Mucosa of rectum (tissue), 2 donors: ENCODE measurements around the gene MYO3B.

Experiments
- H3K27ac ChIP-seq, 2 donors: one replicate each; pipeline ENCODE4 v1.7.0; 2013; ENCODE audit warnings: inconsistent platforms in 2 of 2, low read depth in 2 of 2, low read length in 2 of 2
- H3K27me3 ChIP-seq, 2 donors: one replicate each; pipeline ENCODE4 v1.7.0; 2013; ENCODE audit warnings: low read length in 2 of 2; ENCODE audit not compliant: control insufficient read depth in 2 of 2, insufficient read depth in 2 of 2
- H3K36me3 ChIP-seq, 2 donors: one replicate each; pipeline ENCODE4 v1.7.0; 2013; ENCODE audit warnings: low read length in 2 of 2; ENCODE audit not compliant: control insufficient read depth in 2 of 2, insufficient read depth in 2 of 2
- H3K4me1 ChIP-seq, 2 donors: one replicate each; pipeline ENCODE4 v1.7.0; 2013; ENCODE audit warnings: low read length in 2 of 2, mild to moderate bottlenecking in 1 of 2; ENCODE audit not compliant: control insufficient read depth in 2 of 2, insufficient read depth in 2 of 2
- H3K4me3 ChIP-seq, 2 donors: one replicate each; pipeline ENCODE4 v1.7.0; 2013; ENCODE audit warnings: low read length in 2 of 2
- H3K9ac ChIP-seq, 2 donors: one replicate each; pipeline ENCODE4 v1.7.0; 2013; ENCODE audit warnings: low read length in 2 of 2, low read depth in 1 of 2, mild to moderate bottlenecking in 1 of 2
- H3K9me3 ChIP-seq, 2 donors: one replicate each; pipeline ENCODE4 v1.7.0; 2013; ENCODE audit warnings: low read length in 2 of 2; ENCODE audit not compliant: control insufficient read depth in 2 of 2
- donor health status: healthy.
- donor health status: Normal muscosa, but diverticular disease.

The MYO3B gene, protein sequence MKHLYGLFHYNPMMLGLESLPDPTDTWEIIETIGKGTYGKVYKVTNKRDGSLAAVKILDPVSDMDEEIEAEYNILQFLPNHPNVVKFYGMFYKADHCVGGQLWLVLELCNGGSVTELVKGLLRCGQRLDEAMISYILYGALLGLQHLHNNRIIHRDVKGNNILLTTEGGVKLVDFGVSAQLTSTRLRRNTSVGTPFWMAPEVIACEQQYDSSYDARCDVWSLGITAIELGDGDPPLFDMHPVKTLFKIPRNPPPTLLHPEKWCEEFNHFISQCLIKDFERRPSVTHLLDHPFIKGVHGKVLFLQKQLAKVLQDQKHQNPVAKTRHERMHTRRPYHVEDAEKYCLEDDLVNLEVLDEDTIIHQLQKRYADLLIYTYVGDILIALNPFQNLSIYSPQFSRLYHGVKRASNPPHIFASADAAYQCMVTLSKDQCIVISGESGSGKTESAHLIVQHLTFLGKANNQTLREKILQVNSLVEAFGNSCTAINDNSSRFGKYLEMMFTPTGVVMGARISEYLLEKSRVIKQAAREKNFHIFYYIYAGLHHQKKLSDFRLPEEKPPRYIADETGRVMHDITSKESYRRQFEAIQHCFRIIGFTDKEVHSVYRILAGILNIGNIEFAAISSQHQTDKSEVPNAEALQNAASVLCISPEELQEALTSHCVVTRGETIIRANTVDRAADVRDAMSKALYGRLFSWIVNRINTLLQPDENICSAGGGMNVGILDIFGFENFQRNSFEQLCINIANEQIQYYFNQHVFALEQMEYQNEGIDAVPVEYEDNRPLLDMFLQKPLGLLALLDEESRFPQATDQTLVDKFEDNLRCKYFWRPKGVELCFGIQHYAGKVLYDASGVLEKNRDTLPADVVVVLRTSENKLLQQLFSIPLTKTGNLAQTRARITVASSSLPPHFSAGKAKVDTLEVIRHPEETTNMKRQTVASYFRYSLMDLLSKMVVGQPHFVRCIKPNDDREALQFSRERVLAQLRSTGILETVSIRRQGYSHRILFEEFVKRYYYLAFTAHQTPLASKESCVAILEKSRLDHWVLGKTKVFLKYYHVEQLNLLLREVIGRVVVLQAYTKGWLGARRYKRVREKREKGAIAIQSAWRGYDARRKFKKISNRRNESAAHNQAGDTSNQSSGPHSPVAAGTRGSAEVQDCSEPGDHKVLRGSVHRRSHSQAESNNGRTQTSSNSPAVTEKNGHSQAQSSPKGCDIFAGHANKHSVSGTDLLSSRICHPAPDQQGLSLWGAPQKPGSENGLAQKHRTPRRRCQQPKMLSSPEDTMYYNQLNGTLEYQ (N-terminal part only)

DNA sequence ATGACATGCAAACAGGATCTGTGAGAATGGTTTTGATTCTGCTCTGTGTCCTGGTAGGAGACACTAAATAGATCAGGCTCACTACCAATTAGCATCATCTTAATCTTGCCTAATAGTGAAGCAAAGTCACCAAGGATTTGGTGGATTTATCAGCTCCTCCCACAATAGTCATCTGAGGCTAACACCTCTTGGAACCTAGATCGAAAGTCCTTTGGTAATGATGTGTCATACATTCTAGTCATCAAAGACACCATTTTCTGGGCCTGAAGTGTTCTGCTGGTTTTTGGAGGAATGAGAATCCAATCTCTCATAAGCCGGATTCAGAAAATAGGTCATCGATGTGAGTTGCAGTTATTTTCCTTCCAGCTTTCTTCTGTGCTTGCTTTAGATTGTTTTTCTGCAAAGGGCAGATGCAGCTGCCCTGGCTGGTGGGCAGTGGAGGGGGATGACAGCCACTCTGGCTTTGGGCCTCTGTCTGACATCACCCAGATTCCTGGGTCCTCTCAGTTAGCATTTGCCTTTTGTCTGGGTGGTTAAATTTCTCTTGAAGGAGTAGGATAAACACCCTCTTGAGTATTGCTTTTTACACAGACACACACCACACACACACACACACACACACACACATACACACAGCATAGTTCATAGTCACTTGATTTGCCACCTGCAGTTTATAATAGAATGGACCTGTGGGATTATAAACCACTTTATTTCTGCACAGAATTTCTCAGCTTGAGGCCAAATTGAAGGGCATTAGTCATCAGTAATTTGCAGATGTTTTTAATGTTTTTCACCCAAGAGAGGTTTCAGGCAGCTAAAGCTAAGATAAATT lies at the start of gene MYO3B:
TSS of gene MYO3B (plus strand) at position 198 of the 832 bp plus-strand sequence. CDS start at position 339, 141 bp downstream.
- H3K4me1 ChIP-seq, result no peaks in the 10 kb centered on the region
- H3K27me3 ChIP-seq, result no peaks in the 10 kb centered on the region
- H3K4me3 ChIP-seq, result no peak within 1 kb of the TSS
- no peak within 1 kb of the TSS for H3K9ac ChIP-seq
- no peaks in the 10 kb centered on the region for H3K36me3 ChIP-seq
- H3K27ac ChIP-seq, result no peak within 1 kb of the TSS
- no peaks in the 10 kb centered on the region for H3K9me3 ChIP-seq

DNA sequence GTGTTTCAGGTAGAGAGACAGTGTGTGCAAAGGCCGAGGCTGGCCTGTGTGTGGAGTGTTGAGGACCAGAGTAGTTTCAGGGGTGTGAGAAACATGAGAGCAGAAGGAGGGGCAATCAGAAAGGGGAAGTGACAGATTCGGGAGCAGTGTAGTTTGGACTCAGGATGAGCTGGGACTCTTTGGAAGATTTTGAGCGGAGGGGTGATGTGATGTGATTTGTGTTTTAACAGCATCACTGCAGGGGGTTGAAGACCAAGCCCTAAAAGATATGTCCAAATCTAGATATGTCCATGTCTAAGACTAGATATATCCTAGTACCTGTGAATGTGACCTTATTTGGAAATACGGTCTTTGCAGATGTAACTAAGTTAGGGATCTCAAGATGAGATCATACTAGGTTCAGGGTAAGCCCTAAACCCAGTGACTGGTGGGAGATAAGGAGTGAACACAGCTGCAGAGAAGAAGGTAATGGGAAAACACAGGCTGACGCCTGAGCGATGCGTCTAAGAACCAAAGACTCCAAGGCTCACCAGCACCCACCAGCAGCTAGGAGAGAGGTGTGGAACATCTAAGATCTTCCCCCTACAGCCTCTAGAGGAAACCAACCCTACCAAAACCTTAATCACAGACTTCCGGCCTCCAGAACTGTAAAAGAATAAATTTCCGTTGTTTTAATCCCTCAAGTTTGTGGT lies 38.5 kb upstream of the MYO3B start:
- no peak overlapping the region for H3K27ac ChIP-seq
- H3K9ac ChIP-seq, result no peak overlapping the region
- no peaks in the 10 kb centered on the region for H3K36me3 ChIP-seq
- no peaks in the 10 kb centered on the region for H3K27me3 ChIP-seq
- H3K9me3 ChIP-seq, result no peaks in the 10 kb centered on the region
- H3K4me3 ChIP-seq, result no peak overlapping the region
- no peaks in the 10 kb centered on the region for H3K4me1 ChIP-seq

DNA sequence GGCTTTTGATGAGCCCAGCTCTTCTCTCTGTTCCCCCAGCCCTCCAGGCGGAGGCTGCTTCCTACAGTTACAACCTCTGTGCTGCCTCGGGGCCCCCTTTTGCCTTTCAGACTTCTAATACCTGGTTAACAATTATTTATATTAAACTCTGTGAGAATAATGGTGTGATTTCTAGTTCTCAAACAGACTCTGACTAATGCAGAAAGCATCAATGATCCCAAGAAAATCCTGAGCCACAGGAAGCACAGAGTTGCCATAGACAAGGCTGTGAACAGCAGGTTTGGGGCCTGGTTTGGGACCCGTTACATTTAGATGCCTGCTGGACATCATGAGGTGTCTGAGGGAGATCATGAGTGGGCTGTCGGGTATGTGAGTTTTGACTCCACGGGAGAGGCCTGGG lies 37.4 kb upstream of the MYO3B start:
- Histone ChIP-seq H3K9me3 (no peaks in the 10 kb centered on the region), H3K27me3 (no peaks in the 10 kb centered on the region), H3K9ac (no peak overlapping the region), H3K27ac (no peak overlapping the region), H3K4me1 (no peaks in the 10 kb centered on the region), H3K36me3 (no peaks in the 10 kb centered on the region), H3K4me3 (no peak overlapping the region)

DNA sequence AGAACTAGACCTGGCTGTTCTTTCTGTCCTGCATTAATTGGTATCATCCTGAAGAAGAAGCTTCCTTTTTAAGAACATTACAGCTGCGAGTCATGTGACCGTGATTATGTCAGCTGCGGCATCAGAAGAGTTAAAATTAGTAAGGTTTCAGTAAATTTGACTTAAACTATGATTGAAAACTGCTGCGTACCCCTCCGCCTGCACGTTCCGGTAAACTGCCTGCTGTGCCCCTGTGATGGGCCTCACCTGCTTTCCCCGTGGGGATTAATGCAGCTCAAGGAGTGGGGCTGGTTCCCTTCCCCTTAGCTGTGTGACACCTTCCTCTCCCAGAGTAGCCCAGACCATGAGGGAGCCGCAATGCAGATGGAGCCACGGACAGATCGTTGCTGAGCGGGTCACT lies 36.1 kb upstream of the MYO3B start:
- H3K9me3 ChIP-seq, result no peaks in the 10 kb centered on the region
- no peak overlapping the region for H3K27ac ChIP-seq
- H3K27me3 ChIP-seq, result no peaks in the 10 kb centered on the region
- H3K4me1 ChIP-seq, result no peaks in the 10 kb centered on the region
- no peak overlapping the region for H3K4me3 ChIP-seq
- H3K9ac ChIP-seq, result no peak overlapping the region
- H3K36me3 ChIP-seq, result no peaks in the 10 kb centered on the region

DNA sequence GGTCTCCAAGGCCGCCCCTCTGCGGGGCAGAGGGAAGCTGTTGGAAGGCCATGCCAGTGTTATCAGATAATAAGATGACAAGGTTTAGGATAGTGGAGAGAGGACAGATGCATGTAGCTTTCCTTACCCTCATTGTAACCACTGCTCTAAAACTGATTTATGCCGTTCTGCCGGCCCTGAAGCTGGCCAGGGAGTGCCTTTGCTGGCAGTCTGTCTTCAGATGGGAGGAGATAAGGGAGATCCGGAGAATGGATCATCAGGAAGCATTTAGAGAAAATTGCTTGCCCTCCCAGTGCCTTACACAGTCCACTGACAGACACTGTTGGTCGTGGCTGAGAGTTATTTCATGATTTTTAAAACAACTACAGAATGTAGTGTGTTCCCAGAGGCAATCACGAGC lies 35.4 kb upstream of the MYO3B start:
- no peaks in the 10 kb centered on the region for H3K9me3 ChIP-seq

DNA sequence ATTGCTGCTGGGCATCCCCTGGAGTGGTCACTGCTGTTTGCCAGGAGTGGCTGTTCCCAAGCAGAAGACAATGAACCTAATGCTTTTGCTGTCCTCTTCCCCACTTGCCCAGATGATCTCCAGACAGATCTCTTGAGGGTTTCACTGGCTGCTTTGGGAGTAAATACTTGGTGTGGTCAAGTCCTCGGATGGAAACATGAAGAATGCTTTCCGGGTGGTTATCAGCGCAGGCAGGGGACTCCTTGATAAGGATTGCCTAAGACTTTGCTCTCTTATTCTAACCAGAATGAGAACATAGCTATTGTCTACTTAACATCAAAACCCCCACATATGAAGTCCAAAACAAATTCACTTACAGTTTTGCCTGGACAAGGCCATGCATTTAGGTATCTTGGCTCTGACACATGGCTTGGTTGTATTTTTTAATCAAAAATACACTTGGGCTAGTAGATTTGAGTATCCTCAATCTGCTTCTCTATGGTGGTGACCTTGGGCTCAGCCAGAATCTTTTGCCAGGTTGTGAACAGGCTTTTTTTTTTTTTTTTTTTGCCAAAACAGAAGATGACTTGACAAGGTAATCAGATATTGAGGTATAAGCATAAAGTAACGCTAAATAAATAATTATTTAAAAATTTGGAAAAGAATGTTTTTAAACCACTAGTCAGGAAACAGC lies 34.8 kb upstream of the MYO3B start:
- no peak overlapping the region for H3K27ac ChIP-seq
- H3K27me3 ChIP-seq, result no peaks in the 10 kb centered on the region
- H3K4me3 ChIP-seq, result no peak overlapping the region
- no peaks in the 10 kb centered on the region for H3K9me3 ChIP-seq
- H3K9ac ChIP-seq, result no peak overlapping the region
- no peaks in the 10 kb centered on the region for H3K4me1 ChIP-seq
- H3K36me3 ChIP-seq, result no peaks in the 10 kb centered on the region

More for the DNA sequence above, 35.4 kb upstream of the MYO3B start:
- Histone ChIP-seq H3K4me1 (no peaks in the 10 kb centered on the region), H3K4me3 (no peak overlapping the region), H3K27ac (no peak overlapping the region), H3K27me3 (no peaks in the 10 kb centered on the region), H3K9ac (no peak overlapping the region), H3K36me3 (no peaks in the 10 kb centered on the region)

DNA sequence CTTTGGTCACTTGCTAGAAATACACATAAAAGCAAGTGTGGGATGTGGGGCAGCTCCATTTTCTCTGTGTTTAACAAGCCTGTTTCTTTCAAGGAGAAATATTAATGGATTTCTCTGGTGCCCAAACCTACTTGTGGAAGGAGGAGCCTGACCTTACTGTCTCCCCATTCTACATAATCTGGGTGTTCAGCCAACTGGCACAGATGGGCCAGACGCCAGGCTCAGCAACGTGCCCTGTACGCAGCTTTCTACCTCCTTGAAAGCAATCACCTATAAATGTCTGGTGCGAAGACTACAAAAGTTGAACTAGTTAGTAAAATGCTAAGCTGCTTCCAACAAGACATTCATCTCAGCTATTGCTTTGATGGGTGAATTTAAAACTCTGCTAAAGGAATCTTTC lies 33.2 kb upstream of the MYO3B start:
- no peak overlapping the region for H3K9ac ChIP-seq
- H3K9me3 ChIP-seq, result no peaks in the 10 kb centered on the region
- no peaks in the 10 kb centered on the region for H3K36me3 ChIP-seq
- H3K27ac ChIP-seq, result no peak overlapping the region
- H3K4me3 ChIP-seq, result no peak overlapping the region
- no peaks in the 10 kb centered on the region for H3K27me3 ChIP-seq
- no peaks in the 10 kb centered on the region for H3K4me1 ChIP-seq

DNA sequence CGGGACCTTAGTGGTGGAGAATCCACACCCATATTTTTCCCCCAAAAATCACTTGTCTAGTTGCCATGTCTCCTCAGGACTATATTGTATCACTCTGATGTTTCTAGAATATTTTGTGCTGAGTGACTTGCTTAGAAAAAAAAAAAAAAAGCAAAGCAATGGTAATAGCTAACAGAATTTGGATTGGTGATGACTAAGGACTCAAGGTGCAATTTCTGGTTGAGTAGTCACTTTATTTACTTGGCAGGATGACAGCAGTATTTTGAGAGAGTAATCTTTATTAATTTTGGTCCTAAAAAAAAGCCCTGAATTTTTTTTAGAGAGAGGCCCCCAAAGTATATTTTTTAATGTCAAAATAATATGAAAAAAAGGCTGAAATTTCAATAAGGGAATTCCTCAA lies 32.8 kb upstream of the MYO3B start:
- H3K4me1 ChIP-seq, result no peaks in the 10 kb centered on the region
- H3K36me3 ChIP-seq, result no peaks in the 10 kb centered on the region
- no peak overlapping the region for H3K4me3 ChIP-seq
- no peaks in the 10 kb centered on the region for H3K27me3 ChIP-seq
- no peaks in the 10 kb centered on the region for H3K9me3 ChIP-seq
- H3K27ac ChIP-seq, result no peak overlapping the region
- H3K9ac ChIP-seq, result no peak overlapping the region
